HL-60/S4 treated with phorbol 12-myristate 13-acetate at 8.2 ng/mL for 4 days and 3 days (cell line): Measurements from ENCODE around the gene GLIS2.

ENCODE experiments used
- in situ Hi-C: fragments of 300-500 bp; cut with MboI; formaldehyde crosslinking; loops from 2 replicates; pipeline ENCODE4 v1.15.0; 2022; ENCODE audit warnings: low sequenced_read_pairs

The GLIS2 gene

GRCh38 chr16:4295581-4295980, 20.3 kb upstream of the GLIS2 start:
- in situ Hi-C loops: no loop called here

GRCh38 chr16:4297480-4297879, 18.4 kb upstream of the GLIS2 start:
- in situ Hi-C loops: no loop called here

- in situ Hi-C loops: no loop called here
Measured at GRCh38 chr16:4298761-4299522, 16.9 kb upstream of the GLIS2 start.

- in situ Hi-C loops: no loop called here
Measured at GRCh38 chr16:4301177-4301576, 14.7 kb upstream of the GLIS2 start.

- in situ Hi-C loops: no loop called here
Measured at GRCh38 chr16:4301968-4302367, 13.9 kb upstream of the GLIS2 start.

GRCh38 chr16:4303973-4304372, 11.9 kb upstream of the GLIS2 start:
- in situ Hi-C loops: no loop called here

- in situ Hi-C loops: no loop called here
Measured at GRCh38 chr16:4306470-4307214, 9.2 kb upstream of the GLIS2 start.

- in situ Hi-C loops: no loop called here
Measured at GRCh38 chr16:4307215-4308037, 8.4 kb upstream of the GLIS2 start.

GRCh38 chr16:4309102-4309832, 6.6 kb upstream of the GLIS2 start:
- in situ Hi-C loops: no loop called here

- in situ Hi-C loops: no loop called here
Measured at GRCh38 chr16:4309833-4310266, 6.0 kb upstream of the GLIS2 start.

- in situ Hi-C loops: no loop called here
Measured at GRCh38 chr16:4313563-4314531, 2.0 kb upstream of the GLIS2 start.

GRCh38 chr16:4314532-4315185, 1.2 kb upstream of the GLIS2 start:
- in situ Hi-C loops: no loop called here

GRCh38 chr16:4316108-4316863, 419 bp downstream of the GLIS2 start:
- in situ Hi-C loops: no loop called here

GRCh38 chr16:4316864-4317531, 1.1 kb downstream of the GLIS2 start:
- in situ Hi-C loops: no loop called here

- in situ Hi-C loops: no loop called here
Measured at GRCh38 chr16:4317532-4318450, 1.9 kb downstream of the GLIS2 start.

- in situ Hi-C loops: no loop called here
Measured at GRCh38 chr16:4318451-4318910, 2.6 kb downstream of the GLIS2 start.

GRCh38 chr16:4318967-4319366, 3.1 kb downstream of the GLIS2 start:
- in situ Hi-C loops: no loop called here
